ENCODE data around the gene GABARAPL1.

DNA sequence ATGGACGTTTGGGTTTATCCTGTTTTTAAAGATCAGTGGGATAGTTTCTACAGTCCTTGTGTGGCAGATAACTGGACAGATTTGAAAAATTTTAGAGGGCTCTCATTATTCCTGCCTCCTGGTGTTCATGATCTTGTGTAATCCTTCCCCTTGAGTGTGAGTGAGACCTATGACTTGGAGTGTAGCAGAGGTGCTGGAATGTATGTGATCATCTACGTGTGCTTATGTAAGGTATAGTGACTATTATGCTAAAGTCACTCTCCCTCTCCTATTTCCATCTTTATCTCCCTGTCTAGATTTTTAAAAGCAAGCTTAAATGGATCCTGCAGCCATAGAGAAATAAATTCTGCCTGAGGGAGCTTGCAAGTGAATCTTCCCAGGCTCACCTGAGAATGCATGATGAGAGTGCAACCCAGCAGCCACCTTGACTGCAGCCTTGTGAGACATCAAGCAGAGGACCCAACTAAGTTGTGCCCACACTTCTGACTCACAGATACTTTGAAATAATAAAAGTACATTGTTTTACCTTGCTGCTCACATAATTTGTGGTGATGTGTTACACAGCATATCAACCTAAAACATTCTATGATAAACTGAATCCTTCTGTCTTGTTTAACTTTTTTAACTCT lies 37.6 kb upstream of the GABARAPL1 start:
- no peak for TF ChIP-seq EZH2 (IDR thresholded peaks at IDR 0.05)
- no peak for TF ChIP-seq POLR2AphosphoS5 (IDR thresholded peaks at IDR 0.05; ENCODE audit: borderline replicate concordance, low read depth, low read length)

All from SK-N-MC (cell line).